AML-193 (cell line): ENCODE data around the gene OTOF.
A peak's percentile ranks its signal among the peaks of the same experiment; 100 is the strongest.

Source experiments
- DNase-seq, 2 experiments: peaks; one replicate each; lab custom pipeline; 2025; lab: John Stamatoyannopoulos, UW

Gene OTOF

GRCh38 chr2:26500406-26500805 is 22.5 kb upstream of the OTOF start:
- no peak for DNase-seq

DNA sequence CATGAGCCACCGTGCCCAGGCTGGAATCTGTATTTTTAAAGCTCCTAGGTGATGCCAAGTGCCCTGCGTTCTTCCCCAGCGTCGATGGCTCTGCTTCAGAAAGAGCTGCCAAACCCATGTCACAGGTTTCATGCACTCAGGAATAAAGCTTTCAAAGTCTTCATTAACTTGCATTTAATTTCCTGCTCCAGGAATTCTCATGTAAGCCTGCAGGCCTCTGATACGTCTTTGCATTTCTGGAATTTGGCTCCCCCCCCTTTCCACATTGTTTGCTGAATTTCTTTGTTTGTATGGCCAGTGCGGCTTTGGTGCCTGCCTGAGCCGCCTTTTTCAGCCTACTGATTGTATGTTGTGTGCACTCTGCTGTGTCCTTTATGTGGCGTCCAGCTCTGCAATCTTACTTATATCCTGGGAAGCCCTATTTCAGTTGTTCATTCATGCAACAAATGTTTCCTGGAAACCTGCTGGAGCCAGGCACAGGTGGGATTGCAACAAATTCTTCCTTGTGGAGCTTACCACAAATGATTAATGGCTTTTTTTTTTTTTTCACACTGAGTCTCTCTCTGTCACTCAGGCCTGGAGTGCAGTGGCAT is 17.9 kb upstream of the OTOF start:
- no peak for DNase-seq

- DNase-seq, result no peak
Observed at GRCh38 chr2:26494891-26495290, 17.0 kb upstream of the OTOF start.

DNA sequence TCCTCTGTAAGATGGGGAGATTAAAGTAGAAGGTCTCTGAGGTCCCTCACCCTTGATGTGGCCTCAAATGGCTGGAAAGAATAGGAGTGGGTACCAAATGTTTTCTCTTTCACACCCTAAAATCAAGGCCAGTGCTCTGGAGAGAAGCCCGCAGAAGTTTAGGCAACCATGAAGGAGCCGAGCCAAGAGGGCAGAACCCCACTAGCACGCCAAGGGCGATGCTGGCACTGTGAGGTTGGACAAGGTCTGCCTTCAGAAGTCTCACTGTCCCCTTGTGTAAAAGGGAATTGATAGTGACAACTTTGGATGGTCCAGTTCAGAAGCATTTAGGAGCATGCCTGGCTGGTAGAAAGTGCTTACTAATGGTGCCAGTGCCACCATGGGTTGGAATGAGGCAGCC is 16.3 kb upstream of the OTOF start:
- no peak for DNase-seq

DNA sequence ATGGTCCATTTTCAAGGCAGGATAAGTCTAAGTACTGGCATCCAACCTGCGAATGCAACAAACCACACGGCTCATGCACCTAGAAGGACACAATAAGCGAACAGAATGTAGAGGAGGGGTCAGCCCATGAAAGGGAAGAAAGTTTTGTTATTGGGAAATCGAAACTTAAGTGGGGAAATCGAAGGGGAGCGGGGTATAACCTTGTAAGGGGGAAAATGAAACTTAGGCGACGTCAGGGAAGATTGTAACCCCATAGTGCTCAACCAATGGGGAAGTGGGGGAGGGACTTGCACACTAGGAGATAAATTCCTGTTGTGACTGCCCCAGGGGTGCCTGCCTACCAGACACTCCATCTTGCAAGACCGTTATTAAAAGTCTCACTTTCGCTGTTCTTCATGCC is 15.6 kb upstream of the OTOF start:
- DNase-seq, result peak in 1 of 2 experiments; percentile 4

- DNase-seq, result peak; percentile 14 to 52
Observed at GRCh38 chr2:26492749-26493515, 15.0 kb upstream of the OTOF start.

- DNase-seq, result no peak
Observed at GRCh38 chr2:26491563-26492167, 13.7 kb upstream of the OTOF start.

DNA sequence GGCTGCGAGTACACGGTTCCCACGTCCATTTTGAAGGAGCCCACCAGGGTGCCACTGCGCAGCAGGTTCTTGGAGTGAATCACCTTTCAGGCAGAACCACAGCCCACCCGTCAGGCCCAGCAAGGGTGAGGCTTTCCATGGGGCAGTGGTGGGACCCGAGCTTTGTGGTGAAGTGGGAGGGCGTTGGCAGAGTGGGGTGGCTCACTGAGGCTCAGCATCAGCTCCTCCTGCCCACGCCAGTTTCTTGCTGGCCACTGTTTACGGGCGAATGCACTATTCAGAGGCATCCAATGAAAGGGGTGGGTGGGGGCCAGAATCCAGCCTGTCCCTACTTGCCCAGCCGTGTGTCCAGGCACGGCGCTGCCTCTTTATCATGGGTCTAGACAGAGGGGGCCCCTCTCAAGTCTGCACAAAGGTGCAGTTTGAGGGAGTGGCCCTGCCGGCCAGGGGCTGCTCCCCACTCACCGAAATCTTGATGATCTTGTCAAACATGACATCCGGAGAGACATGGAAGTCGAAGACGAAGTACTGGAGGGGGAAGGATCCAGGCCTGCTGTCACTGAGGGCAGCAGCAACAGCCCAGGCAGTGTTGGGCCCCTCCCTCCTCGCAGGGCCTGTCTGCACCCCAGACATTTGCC is 11.4 kb upstream of the OTOF start:
- DNase-seq, result no peak

DNA sequence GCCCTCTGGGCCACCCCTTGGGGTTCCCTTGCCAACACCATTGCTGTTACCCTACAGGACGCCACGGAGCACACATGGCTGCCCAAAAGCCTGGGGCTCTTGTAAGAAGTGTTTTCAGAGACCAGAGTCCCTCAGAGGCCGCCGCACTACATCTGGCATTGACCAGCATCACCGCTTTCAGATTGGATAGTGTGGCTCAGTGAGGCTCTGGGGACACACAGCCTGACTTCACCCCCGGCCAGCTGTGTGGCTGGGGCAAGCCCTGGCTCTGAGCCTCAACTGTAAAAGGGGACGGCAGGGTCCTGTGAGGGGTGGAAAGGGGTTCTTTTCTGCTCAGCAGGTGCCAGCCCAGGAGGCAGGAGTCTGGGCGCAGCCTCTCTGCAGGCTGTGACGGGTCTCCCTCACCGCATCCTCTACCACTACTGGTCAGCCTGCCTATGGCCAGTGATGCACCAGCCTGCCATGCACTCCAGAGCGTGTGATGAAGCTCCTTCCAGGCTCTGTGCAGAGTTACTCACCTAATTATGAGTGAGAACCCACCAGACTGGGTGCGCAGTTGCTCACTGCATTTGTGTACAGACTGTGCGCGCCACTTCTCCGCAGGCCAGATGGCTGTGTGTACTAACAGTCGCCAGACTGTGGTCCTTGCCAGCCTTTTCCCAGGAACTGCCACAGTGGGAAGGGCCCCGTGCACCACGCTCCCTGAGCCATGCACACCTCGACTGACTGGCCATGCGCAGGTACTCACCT is 10.7 kb upstream of the OTOF start:
- no peak for DNase-seq

DNA sequence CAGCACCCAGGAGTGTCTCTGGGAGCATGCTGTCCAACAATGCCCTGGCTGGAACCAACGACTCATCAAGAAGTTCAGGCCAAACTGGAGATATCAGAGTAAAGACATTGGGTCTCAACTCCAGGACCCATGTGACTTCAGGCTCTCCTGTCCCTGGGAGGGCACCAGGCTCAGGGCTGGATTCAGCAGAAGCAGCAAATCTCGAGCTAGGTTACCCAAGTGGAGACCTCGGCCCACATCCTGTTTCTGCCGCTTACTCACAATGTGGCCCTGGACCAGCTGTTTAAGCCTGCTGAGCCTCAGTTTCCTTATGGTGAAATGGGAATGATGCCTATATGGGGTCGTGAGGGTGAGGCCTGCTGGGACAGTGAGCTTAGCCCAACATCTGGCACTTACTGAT is 9.3 kb upstream of the OTOF start:
- no peak for DNase-seq

DNA sequence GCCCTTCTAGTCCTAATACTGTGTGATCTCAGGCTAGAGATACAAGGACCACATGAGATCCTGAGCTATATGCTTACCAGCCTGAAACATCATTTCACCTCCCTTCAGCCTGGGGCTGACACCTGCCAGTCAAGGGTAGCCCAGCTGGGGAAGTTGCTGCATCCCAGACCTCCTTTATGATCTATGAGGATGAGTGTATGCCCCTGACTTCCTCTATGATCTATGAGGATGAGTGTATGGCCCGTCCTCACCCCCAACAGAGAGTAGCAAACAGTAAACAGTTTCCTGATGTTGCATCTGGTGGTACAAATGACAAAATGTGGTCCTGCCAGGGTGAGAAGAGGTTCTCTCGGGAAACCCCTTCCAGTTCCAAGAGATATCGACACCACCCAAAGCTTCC is 8.9 kb upstream of the OTOF start:
- DNase-seq, result no peak

DNA sequence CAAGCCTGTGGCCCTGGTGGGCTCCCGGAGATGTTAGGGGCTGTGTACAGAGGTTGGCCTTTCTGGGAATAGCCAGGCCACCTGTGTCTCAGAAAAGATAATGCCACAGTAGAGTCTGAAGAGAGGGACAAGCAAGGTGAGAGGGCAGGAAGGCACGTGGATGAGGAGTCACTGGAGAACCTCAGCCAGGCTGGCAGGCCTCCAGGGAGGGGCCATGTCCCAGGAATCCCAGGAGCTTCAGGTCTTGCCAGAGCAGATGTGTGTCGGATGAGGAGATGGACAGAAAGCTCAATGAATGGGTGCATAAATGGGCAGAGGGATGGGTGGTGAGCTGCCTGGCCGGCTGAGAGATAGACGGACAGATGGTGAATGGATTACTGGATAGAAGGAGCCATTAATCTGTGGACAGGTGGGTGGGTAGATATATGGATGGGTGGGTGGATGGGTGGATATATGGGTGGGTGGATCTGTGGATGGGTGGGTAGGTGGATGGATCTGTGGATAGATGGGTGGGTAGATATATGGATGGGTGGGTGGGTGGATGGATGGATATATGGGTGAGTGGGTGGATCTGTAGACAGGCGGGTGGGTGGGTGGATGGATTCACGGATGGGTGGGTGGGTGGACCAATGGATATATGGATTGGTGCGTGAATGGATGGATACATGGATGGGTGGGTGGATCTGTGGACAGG is 7.9 kb upstream of the OTOF start:
- no peak for DNase-seq

GRCh38 chr2:26485099-26485498 is 7.2 kb upstream of the OTOF start:
- DNase-seq, result no peak

DNA sequence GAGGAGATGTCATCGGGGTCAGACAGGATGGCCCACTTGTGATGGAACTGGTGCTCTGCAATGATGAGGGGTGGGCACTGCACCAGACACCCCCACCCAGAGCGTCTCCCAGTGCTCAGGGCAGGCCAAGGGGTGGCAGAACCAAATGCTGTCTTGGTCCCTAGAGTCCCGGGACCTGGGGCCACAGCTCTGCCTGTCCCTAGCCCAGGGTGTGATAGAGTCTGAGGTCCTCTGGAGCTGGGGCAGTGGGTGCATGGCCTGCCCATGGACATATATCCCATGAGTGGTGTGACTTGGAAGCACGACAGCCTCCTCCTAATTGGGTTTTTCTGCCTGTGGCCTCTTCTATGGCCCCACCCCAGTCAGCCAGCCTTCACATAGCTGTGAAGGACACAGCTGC is 6.7 kb upstream of the OTOF start:
- no peak for DNase-seq

DNA sequence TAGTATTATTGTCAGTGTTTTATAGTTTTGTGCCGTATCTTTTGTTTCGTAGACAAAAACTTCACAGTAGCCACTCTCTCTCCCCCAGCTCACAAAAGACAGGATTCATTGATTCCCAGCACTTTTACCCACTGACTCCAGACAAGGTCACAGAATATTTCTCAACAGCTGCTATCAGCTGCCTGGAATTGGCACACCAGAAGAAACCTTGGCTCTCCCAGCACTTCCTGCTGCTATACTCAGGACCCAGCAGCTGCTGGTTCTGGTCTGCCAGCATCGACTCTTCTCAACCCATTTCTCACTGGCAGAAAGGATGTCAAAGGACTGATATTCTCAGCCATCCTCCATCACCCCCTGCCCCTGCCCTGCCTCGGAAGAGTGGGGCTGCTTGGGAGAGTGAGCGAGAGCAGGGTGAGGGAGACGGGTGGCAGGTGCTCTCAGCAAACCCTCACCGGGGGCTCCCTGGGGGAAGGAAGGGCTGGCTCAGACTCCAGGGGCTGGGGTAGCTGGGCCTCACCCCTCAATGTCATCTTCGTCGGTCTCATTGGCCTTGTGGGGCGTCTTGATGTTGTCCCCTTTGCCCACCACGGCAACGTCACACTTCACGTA is 6.1 kb upstream of the OTOF start:
- no peak for DNase-seq

GRCh38 chr2:26483516-26483915 is 5.6 kb upstream of the OTOF start:
- DNase-seq, result no peak

- DNase-seq, result no peak
Observed at GRCh38 chr2:26483027-26483326, 5.1 kb upstream of the OTOF start.

DNA sequence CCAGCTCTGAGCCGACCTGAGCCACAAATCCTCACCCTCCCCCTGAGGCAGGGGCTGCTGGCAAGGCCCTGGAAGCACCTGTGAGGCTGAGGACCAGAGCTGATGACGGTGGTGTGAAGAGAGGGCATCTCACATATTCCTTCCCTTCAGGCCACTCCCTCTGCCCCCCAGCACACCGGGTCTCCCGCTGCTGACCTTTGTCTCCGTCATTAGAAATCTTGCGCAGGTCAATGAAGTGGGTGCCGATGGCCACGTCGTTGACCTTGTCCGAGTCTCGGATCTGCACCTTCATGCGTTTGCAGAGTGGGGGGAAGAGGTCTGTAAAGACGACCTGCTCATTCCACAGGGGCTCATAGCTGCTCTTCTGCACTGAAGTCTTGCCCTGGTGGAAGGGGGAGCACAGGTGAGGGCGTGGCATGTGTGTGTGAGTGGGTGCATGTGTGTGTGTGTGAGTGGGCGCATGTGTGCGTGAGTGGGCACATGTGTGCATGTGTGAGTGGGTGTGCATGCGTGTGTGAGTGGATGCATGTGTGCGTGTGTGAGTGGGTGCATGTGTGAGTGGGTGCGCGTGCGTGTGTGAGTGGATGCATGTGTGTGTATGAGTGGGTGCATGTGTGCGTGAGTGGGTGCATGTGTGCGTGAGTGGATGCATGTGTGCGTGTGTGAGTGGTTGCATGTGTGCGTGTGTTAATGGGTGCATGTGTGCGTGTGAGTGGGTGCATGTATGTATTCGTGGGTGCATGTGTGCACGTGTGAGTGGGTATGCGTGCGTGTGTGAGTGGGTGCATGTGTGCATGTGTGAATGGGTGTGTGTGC is 4.5 kb upstream of the OTOF start:
- no peak for DNase-seq

- DNase-seq, result no peak
Observed at GRCh38 chr2:26481706-26482105, 3.8 kb upstream of the OTOF start.

DNA sequence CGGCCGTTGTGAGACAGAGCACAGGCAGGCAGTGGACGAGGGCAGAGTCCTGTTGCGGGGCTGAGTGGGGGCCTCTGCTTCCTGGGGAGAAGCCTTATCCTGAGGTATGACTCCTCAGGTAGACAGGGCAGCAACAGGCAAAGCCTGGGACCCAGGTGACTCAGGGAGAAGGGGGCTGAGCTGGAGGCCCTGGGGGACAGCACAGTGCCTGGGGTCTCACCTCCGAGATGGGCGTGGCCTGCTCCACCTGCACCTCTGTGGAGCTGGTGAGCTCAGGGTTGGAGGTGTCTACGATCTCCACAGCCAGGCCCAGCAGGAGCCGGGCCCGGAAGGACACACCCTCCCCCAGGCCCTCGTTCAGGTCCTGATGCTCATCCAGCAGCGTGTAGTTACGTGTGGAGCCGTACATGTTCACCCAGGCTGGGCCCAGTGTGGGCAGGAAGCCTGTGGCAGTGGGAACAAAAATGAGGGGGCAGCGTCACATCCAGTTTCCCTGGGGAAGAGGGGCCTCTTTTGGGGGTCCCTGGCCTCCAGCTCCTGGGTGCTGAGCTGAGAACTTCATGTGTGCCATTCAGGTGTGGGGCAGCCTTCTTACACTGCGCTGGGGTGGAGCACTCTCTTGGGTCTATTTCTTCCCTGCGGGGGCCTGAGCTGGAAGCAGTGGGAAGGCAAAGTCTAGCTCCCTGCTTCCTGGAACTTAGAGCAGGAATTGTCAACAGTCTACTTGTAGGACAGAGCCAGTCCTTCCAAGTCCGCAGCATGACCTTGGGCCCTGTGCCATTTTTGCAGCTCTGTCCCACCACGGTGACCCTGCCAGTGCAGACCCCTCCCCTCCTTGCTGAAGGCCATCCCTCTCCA is 2.9 kb upstream of the OTOF start:
- DNase-seq, result no peak
